ENCODE data around the gene CBX4.

- TF ChIP-seq POLR2A (IDR thresholded peaks at IDR 0.05) (no peak), CTCF (IDR thresholded peaks at IDR 0.05) (no peak)
Observed at GRCh38 chr17:79795795-79796443, 43.3 kb downstream of the CBX4 start.
